ENCODE results near the gene ARID1B.

- TF ChIP-seq CTCF (IDR thresholded peaks at IDR 0.05; ENCODE audit: low read length) (no peak), EZH2phosphoT487 (IDR thresholded peaks at IDR 0.05; ENCODE audit: low read length) (no peak)
Measured at GRCh38 chr6:156873654-156874380, 96.6 kb downstream of the ARID1B start.

Measured in MM.1S (cell line).